K562 (cell line): ENCODE measurements around the gene ZNF83. TPM values are rescaled to one million over a fixed set of nuclear protein-coding genes. Genes with fewer than 3 reads are reported as not detected.

Experiments used
- ATAC-seq: fragments of 200-7000 bp; cut with Tn5 transposase; 3 replicates; pipeline ENCODE4 v1.9.1; 2020; ENCODE audit warnings: moderate library complexity
- BruUV-seq: library from RNA; stranded (reverse); fragments of 400-500 nt; replicated peaks from 2 replicates; lab custom pipeline; 2021; lab: Mats Ljungman, UMichigan
- CTCF ChIA-PET: fragments of 300-600 bp; formaldehyde crosslinking; extraction: SDS; loops from one replicate; lab custom pipeline; 2021; ENCODE audit warnings: low intra/inter-chr PET ratio; lab: Yijun Ruan, JAX
- POLR2A ChIA-PET: fragments of 300-600, 350-650 bp; sonication (Branson Sonifier 250); formaldehyde crosslinking; extraction: SDS; loops from one replicate; lab custom pipeline; 2021; ENCODE audit warnings: antibody characterized with exemption, inconsistent platforms; lab: Yijun Ruan, JAX
- DNase-seq, 4 experiments: peaks; one replicate each; pipeline versions ENCODE4 v3.0.0 to v3.0.0-alpha.2; 2011 to 2018; ENCODE audit warnings: low spot score in 3 of 4, mixed read lengths in 3 of 4; ENCODE audit errors: extremely low read depth in 1 of 4
- FAIRE-seq: peaks from 2 replicates; lab custom pipeline; 2011; peaks lifted over from hg19 to GRCh38; lab: Jason Lieb, UNC
- H2AFZ ChIP-seq: 2 replicates; pipeline ENCODE4 v1.6.0; 2011; ENCODE audit warnings: low read depth, low read length, control low read depth, inconsistent platforms
- H3K27ac ChIP-seq: fragments of 200-600 bp; 3 replicates; pipeline ENCODE4 v1.8.0; 2011; ENCODE audit warnings: low read depth, mild to moderate bottlenecking, control low read depth, inconsistent platforms, low read length, moderate library complexity, mixed read lengths; ENCODE audit errors: extremely low read depth
- H3K27me3 ChIP-seq, 2 experiments: fragments of 300-600 bp in 1 of 2; 2 replicates in 1 of 2; 3 replicates in 1 of 2; pipeline versions ENCODE4 v1.6.0 to v1.8.0; 2011; ENCODE audit warnings: inconsistent platforms in 2 of 2, low read length in 2 of 2, mild to moderate bottlenecking in 1 of 2, mixed read lengths in 1 of 2, moderate library complexity in 1 of 2; ENCODE audit not compliant: control insufficient read depth in 2 of 2, insufficient read depth in 2 of 2
- H3K36me3 ChIP-seq: fragments of 300-600 bp; 3 replicates; pipeline ENCODE4 v1.8.0; 2011; ENCODE audit warnings: mild to moderate bottlenecking, low read length, inconsistent platforms; ENCODE audit not compliant: control insufficient read depth, insufficient read depth
- H3K4me1 ChIP-seq, 2 experiments: fragments of 200-600 bp in 1 of 2; replicated peaks in 1 of 2; 2 replicates in 1 of 2; 3 replicates in 1 of 2; pipeline versions ENCODE4 v1.5.1 to v1.8.0; 2011; ENCODE audit warnings: inconsistent platforms in 2 of 2, low read length in 2 of 2, mild to moderate bottlenecking in 1 of 2, mixed read lengths in 1 of 2, moderate library complexity in 1 of 2; ENCODE audit not compliant: control insufficient read depth in 2 of 2, insufficient read depth in 2 of 2
- H3K4me2 ChIP-seq: 2 replicates; pipeline ENCODE4 v1.6.1; 2011; ENCODE audit warnings: low read length, control low read depth, inconsistent platforms, mixed read lengths; ENCODE audit not compliant: insufficient read depth
- H3K4me3 ChIP-seq: fragments of 200-600 bp; sonication (generic), shearing (Covaris generic); 2 replicates; pipeline ENCODE4 v1.5.1; 2016; ENCODE audit warnings: control low read depth, inconsistent platforms
- H3K79me2 ChIP-seq: fragments of 200-600 bp; 3 replicates; pipeline ENCODE4 v1.8.0; 2011; ENCODE audit warnings: low read length, inconsistent platforms; ENCODE audit not compliant: control insufficient read depth, insufficient read depth
- H3K9ac ChIP-seq, 2 experiments: 2 replicates each; pipeline versions ENCODE4 v1.6.0 to v1.6.1; 2011; ENCODE audit warnings: low read depth in 2 of 2, low read length in 2 of 2, control low read depth in 1 of 2, inconsistent platforms in 1 of 2, mild to moderate bottlenecking in 1 of 2, mixed read lengths in 1 of 2; ENCODE audit not compliant: insufficient read depth in 1 of 2
- H3K9me1 ChIP-seq: one replicate; pipeline ENCODE4 v1.6.0; 2011; ENCODE audit warnings: inconsistent platforms, mild to moderate bottlenecking, low read length, moderate library complexity; ENCODE audit not compliant: control insufficient read depth, insufficient read depth
- H3K9me3 ChIP-seq: replicated peaks from 2 replicates; pipeline ENCODE4 v1.5.1; 2011; ENCODE audit warnings: low read depth, low read length, inconsistent platforms; ENCODE audit not compliant: control insufficient read depth, insufficient read depth
- H4K20me1 ChIP-seq: replicated peaks from 2 replicates; pipeline ENCODE4 v1.6.1; 2011; ENCODE audit warnings: low read length, inconsistent platforms, mixed read lengths; ENCODE audit not compliant: control insufficient read depth, insufficient read depth
- ADNP ChIP-seq: fragments of 200-800 bp; sonication (Bioruptor generic); IDR thresholded peaks from 2 replicates; pipeline ENCODE4 v1.6.1; 2016; ENCODE audit warnings: missing genetic modification characterization, missing compliant biosample characterization
- CHD2 ChIP-seq: IDR thresholded peaks from 2 replicates; pipeline ENCODE4 v1.6.1; 2011; ENCODE audit warnings: low read depth, low read length
- FOS ChIP-seq: IDR thresholded peaks from 3 replicates; pipeline ENCODE4 v1.6.1; 2011; ENCODE audit not compliant: insufficient read length; ENCODE audit errors: extremely low read depth
- FOXA1 ChIP-seq: fragments of 450-650 bp; IDR thresholded peaks from 2 replicates; pipeline ENCODE4 v1.6.1; 2016; ENCODE audit warnings: mild to moderate bottlenecking, borderline replicate concordance
- NFIC ChIP-seq: fragments of 450-650 bp; IDR thresholded peaks from 2 replicates; pipeline ENCODE4 v1.6.1; 2017; ENCODE audit warnings: mild to moderate bottlenecking, inconsistent platforms
- RFX1 ChIP-seq: fragments of 450-650 bp; IDR thresholded peaks from 2 replicates; pipeline ENCODE4 v1.6.1; 2016; ENCODE audit warnings: mild to moderate bottlenecking, moderate library complexity
- ZBTB7A ChIP-seq: IDR thresholded peaks from 2 replicates; pipeline ENCODE4 v1.6.1; 2011; ENCODE audit warnings: low read depth, mild to moderate bottlenecking, low read length, moderate library complexity, borderline replicate concordance; ENCODE audit not compliant: control insufficient read depth
- WGBS: fragments of 100-300 bp; shearing (Covaris generic); methylation state at CpG from one replicate; pipeline ENCODE4 v1.1.6; 2016; ENCODE audit warnings: low coverage, mixed read lengths; ENCODE audit not compliant: insufficient coverage; ENCODE audit errors: missing lambda C conversion rate; 5-methylcytosine and 5-hydroxymethylcytosine counted together
- in situ Hi-C: fragments of 300-500 bp; cut with MboI; formaldehyde crosslinking; loops from 4 replicates; pipeline ENCODE4 v1.15.0; 2018; ENCODE audit warnings: inconsistent platforms, mixed read lengths
- intact Hi-C: fragments of 100-400 bp; cut with micrococcal nuclease; formaldehyde crosslinking; loops from 2 replicates; pipeline ENCODE4 v1.14.2; 2022
- polyA plus RNA-seq, 8 experiments: library from polyadenylated mRNA; depleted of rRNA in 4 of 8; stranded (reverse) in 5 of 8; unstranded in 3 of 8; fragments of >200 nt; fragmentation: Nextera tagmentation in 2 of 8; fragmentation: Illumina TruSeq in 1 of 8; extraction: Ambion mirVana in 2 of 8; extraction: Trizol in 1 of 8; gene quantifications; 2 replicates each; pipeline versions ENCODE4 v1.2.1 to v1.2.3, GENCODE V29; 2011 to 2014; ENCODE audit warnings: inconsistent platforms in 1 of 8, missing spikeins in 1 of 8
- total RNA-seq, 7 experiments: library from RNA; depleted of rRNA in 6 of 7; stranded (reverse); fragments of >200 nt in 6 of 7; fragmentation: Illumina TruSeq in 2 of 7; extraction: Trizol in 2 of 7; gene quantifications; 2 replicates each; pipeline versions ENCODE4 v1.2.1 to v1.2.3, GENCODE V29; 2011 to 2021; ENCODE audit warnings: low replicate concordance in 1 of 7
- TF ChIP-seq, protein P1 (sequence below): fragments of 450-650 bp; IDR thresholded peaks from 2 replicates; pipeline ENCODE4 v1.6.1; 2018; ENCODE audit not compliant: partially characterized antibody
- TF ChIP-seq, protein P2 (sequence below): fragments of 450-650 bp; IDR thresholded peaks from one replicate; pipeline ENCODE4 v1.6.1; 2018; ENCODE audit warnings: mild to moderate bottlenecking, moderate library complexity; ENCODE audit not compliant: partially characterized antibody

ZNF83 gene
- total and polyA plus RNA-seq, 9 of the 15 experiments (the other 6 are each of a cell fraction or from before 2014, with no cell fraction given): 18.6 to 74.3 (median 51.9) TPM

DNA sequence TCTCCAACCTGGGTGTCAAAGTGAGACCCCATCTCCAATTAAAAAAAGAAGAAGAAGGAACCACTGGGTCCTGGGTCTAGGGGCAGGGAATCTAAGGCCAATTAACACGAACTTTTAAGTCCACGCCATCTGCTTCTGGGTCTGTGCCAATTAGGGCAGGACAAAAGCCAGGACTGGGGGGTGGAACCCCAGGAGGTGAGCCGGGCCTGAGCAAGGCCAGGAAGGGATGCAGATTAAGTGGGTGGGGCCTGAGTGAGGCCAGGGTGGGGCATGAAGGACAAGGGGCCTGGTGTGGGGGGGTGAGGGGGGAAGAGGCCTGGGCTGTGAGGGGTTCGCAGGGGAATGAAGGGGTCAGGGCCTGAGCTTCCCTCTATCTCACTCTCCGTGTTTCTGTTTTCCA is 26.3 kb upstream of the ZNF83 start:
- H3K4me2 ChIP-seq: peak overlapping the region; percentile 39
- 31% methylated on average over 4 of the region's 5 CpGs for WGBS
- peak; percentile 74 to 88 (median 80) for DNase-seq
- peak; percentile 82 for FAIRE-seq
- no peaks in the 10 kb centered on the region for H3K9me3 ChIP-seq
- intact Hi-C loops: no loop called here
- no peaks in the 10 kb centered on the region for H3K27me3 ChIP-seq
- CTCF ChIA-PET: no interaction called here
- H3K9ac ChIP-seq: peak overlapping the region; percentile 47 to 63; a peak in 3 of 4 replicates
- peaks cover 65% of the 10 kb centered on the region; the same call in 2 of the 3 replicates for H3K36me3 ChIP-seq
- H3K9me1 ChIP-seq: peaks cover 2% of the 10 kb centered on the region
- TF ChIP-seq, protein P1, sequence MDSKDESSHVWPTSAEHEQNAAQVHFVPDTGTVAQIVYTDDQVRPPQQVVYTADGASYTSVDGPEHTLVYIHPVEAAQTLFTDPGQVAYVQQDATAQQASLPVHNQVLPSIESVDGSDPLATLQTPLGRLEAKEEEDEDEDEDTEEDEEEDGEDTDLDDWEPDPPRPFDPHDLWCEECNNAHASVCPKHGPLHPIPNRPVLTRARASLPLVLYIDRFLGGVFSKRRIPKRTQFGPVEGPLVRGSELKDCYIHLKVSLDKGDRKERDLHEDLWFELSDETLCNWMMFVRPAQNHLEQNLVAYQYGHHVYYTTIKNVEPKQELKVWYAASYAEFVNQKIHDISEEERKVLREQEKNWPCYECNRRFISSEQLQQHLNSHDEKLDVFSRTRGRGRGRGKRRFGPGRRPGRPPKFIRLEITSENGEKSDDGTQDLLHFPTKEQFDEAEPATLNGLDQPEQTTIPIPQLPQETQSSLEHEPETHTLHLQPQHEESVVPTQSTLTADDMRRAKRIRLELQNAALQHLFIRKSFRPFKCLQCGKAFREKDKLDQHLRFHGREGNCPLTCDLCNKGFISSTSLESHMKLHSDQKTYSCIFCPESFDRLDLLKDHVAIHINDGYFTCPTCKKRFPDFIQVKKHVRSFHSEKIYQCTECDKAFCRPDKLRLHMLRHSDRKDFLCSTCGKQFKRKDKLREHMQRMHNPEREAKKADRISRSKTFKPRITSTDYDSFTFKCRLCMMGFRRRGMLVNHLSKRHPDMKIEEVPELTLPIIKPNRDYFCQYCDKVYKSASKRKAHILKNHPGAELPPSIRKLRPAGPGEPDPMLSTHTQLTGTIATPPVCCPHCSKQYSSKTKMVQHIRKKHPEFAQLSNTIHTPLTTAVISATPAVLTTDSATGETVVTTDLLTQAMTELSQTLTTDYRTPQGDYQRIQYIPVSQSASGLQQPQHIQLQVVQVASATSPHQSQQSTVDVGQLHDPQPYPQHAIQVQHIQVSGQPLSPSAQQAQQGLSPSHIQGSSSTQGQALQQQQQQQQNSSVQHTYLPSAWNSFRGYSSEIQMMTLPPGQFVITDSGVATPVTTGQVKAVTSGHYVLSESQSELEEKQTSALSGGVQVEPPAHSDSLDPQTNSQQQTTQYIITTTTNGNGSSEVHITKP: peak; percentile 4
- TF ChIP-seq ADNP (no peak), FOS (no peak), NFIC (peak; percentile 93), ZBTB7A (peak; percentile 20; the same call in 1 of the 2 replicates), RFX1 (no peak), CHD2 (no peak), FOXA1 (no peak)
- TF ChIP-seq, protein P2, sequence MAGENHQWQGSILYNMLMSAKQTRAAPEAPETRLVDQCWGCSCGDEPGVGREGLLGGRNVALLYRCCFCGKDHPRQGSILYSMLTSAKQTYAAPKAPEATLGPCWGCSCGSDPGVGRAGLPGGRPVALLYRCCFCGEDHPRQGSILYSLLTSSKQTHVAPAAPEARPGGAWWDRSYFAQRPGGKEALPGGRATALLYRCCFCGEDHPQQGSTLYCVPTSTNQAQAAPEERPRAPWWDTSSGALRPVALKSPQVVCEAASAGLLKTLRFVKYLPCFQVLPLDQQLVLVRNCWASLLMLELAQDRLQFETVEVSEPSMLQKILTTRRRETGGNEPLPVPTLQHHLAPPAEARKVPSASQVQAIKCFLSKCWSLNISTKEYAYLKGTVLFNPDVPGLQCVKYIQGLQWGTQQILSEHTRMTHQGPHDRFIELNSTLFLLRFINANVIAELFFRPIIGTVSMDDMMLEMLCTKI: no peak
- TF ChIP-seq, all 486 proteins: peak for 3
- POLR2A ChIA-PET: interaction anchor here (0.6 kb wide), 3 partner anchors 15 to 453 kb away, joined by 3 to 4 read pairs (median 3); no protein-coding TSS in a partner anchor
- no peaks in the 10 kb centered on the region for H4K20me1 ChIP-seq
- peaks cover 75% of the 10 kb centered on the region for H3K79me2 ChIP-seq
- peaks cover 15 to 26% of the 10 kb centered on the region in 2 experiments for H3K4me1 ChIP-seq
- in situ Hi-C loops: no loop called here
- peak overlapping the region; percentile 80 for H3K27ac ChIP-seq
- BruUV-seq: no TSS peak
- no peak overlapping the region for H3K4me3 ChIP-seq
- peak overlapping the region; percentile 56; the same call in 1 of the 2 replicates for H2AFZ ChIP-seq
- ATAC-seq: peak; percentile 96
